Fibroblast of pulmonary artery (primary cell): ENCODE results near the gene PPP1CC.
"Not testable (repeated sequence)": the region's sequence is repeated elsewhere in the genome, so short reads cannot be mapped to it uniquely, and the experiment has no call there.

ENCODE experiments used
- DNase-seq: peaks from one replicate; pipeline ENCODE4 v3.0.0-alpha.2; 2010; ENCODE audit warnings: low read depth
- H3K4me3 ChIP-seq: replicated peaks from 2 replicates; pipeline ENCODE4 v1.5.1; 2011; ENCODE audit warnings: low read depth, mild to moderate bottlenecking, control low read depth, low read length, moderate library complexity
- TF ChIP-seq, protein P1 (sequence below): IDR thresholded peaks from 2 replicates; pipeline ENCODE4 v1.5.1; 2011; ENCODE audit warnings: mild to moderate bottlenecking, control low read depth, low read length, inconsistent platforms; ENCODE audit errors: missing control alignments

Gene PPP1CC

DNA sequence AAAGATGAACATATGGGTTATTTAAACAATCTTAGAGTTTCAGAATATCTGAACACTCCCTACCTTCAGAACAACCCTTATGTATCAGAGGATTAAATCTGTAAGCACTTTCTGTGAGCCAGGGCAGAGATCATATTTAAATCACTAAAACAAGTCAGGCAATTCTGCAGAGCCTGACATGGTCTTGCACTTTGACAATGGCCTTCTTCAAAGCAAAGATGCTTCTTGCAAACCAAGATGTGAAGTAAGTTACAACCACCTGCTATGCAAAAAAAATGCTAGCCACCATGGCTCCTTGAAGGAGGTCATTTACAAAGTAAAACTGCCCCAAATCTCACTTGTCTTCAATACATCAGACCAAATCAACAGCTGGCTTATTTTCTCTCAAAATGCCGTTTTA, 3.2 kb downstream of the PPP1CC start:
- DNase-seq: no peak
- no peak overlapping the region for H3K4me3 ChIP-seq
- TF ChIP-seq, protein P1, sequence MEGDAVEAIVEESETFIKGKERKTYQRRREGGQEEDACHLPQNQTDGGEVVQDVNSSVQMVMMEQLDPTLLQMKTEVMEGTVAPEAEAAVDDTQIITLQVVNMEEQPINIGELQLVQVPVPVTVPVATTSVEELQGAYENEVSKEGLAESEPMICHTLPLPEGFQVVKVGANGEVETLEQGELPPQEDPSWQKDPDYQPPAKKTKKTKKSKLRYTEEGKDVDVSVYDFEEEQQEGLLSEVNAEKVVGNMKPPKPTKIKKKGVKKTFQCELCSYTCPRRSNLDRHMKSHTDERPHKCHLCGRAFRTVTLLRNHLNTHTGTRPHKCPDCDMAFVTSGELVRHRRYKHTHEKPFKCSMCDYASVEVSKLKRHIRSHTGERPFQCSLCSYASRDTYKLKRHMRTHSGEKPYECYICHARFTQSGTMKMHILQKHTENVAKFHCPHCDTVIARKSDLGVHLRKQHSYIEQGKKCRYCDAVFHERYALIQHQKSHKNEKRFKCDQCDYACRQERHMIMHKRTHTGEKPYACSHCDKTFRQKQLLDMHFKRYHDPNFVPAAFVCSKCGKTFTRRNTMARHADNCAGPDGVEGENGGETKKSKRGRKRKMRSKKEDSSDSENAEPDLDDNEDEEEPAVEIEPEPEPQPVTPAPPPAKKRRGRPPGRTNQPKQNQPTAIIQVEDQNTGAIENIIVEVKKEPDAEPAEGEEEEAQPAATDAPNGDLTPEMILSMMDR: no peak

DNA sequence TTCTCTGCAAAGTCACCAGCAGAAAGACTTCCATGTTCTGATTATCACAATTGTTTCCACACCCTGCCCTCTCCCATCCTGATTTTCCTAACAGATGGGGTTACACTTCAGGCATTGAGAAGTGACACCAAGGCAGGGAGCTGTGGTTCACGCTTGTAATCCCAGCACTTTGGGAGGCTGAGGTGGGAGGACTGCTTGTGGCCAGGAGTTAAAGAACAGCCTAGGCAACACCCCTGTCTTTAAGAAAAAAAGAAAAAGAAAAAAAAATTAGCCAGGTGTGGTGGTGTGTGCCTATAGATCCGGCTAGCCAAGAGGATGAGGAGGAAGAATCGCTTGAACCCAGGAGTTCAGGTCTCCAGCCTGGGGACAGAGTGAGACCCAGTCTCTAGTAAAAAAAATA, 5.2 kb downstream of the PPP1CC start:
- TF ChIP-seq, protein P1: no peak
- no peak overlapping the region for H3K4me3 ChIP-seq
- DNase-seq: no peak

DNA sequence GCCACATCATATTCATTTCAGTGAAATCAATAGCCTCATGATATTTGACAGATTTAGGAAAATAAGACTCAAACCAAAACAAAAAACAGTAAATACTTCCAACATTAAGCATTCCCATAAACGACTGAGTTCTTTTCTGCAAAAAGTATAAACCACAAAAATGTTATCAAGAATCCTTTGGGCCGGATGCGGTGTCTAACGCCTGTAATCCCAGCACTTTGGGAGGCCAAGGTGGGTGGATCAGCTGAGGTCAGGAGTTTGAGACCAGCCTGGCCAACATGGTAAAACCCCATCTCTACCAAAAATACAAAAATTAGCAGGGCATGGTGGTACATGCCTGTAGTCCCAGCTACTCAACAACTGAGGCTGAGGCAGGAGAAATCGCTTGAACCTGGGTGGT, 5.7 kb downstream of the PPP1CC start:
- not testable (repeated sequence) for H3K4me3 ChIP-seq, DNase-seq

DNA sequence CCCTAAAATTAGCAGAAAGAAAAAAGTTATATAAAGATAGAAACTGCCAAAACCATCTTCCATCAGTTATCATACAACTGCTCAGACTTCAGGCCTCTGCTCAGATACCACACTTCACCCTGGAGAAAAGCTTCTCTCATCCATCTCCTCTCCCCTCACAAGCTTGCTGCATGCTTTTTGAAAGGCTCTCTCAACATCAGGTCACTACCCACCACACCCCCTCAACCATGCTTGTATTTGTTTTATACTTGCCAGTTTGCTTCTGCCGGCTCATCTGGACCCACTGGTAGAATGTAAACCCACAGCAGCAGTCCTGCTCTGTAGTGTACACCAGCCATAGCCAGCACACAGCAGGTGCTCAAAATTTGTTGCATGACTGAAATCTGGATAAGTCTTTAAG, 8.8 kb downstream of the PPP1CC start:
- no peak overlapping the region for H3K4me3 ChIP-seq
- DNase-seq: no peak
- TF ChIP-seq, protein P1: no peak

DNA sequence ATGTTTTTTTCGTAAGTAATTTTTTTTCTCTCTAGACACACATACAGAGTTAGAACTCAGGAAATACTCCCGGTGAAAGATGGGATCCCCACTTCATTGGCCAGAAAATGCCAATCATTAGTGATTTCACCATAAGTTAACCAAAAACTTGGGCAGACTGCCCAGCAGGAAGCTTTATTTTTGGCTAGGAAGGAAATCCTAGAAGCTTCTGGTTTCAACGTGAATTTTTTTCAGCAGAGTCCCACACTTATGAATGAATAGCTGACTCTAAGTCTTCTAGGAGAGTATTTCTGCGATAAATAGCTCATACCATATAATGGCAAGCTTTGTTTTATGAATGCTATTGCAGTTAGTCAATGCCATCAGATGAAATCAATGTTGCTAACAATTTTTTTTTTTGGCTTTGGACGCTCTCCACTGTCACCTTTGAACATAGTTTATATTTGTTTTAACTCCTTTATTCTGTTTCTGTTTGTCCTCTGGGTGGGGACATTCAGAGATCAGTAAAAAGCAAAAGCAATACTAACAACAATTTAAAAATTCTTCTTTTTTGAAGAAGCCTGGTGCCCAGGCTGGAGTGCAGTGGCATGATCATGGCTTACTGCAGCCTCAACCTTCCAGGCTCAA, 9.5 kb downstream of the PPP1CC start:
- H3K4me3 ChIP-seq: no peak overlapping the region
- TF ChIP-seq, protein P1: no peak
- DNase-seq: peak; percentile 76

DNA sequence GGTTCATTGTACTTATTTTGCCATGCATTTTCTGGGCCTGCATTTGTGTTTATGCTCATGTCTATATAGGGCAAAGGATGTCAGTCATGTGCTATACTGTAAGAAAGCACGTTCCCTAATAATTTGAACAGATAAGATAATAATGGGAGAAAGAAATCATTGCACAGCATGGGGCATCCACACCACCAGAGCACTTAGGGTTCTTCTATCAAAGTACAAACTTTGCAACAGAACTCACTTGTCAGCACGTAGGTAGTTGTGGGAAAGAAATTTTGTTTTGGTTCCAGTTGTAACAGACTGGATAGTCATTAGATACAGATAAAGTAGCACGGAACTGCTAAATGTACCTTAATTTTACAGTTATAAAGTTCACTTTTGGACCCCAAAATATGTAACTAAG, 10.1 kb downstream of the PPP1CC start:
- TF ChIP-seq, protein P1: no peak
- DNase-seq: no peak
- no peak overlapping the region for H3K4me3 ChIP-seq

DNA sequence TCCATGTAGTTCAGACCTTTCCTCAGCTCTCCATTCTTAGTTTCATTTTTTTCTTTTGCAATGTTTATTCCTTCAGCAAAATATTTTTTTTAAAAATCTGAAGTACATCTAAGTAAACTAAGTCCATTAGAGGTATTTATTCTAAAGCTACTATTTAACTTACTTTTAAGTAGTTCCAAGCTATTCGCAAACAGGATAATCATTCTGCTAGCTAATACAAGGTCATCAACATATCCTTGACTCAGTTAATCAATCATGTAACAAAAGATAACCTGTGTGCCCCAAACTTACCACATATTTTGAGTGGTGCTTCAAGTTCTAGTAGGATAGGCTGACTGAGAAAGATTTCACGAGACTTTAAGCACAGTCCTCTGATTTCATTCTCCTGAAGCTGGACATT, 11.2 kb downstream of the PPP1CC start:
- DNase-seq: no peak
- no peak overlapping the region for H3K4me3 ChIP-seq
- TF ChIP-seq, protein P1: no peak
